ENCODE measurements around the gene WNT7A.

WNT7A gene

DNA sequence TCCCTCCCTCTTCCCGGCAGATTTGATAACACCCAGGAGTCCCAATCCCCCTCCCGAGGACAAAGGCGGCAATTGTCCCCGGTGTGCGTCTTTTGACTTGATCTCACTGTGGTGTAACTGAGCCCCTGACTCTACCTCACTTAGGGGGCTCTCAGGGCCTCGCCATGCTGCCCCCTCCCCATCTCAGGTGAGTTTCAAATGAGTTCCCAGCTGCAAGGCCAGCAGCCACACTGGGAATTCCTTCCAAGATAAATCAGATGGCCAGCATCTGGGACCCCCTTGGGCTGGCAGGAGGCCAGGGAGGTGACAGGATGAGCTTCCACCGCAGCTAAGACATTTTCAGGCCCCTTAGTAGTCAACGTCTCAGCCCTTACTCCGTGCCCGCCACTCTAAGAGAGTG is 35.0 kb downstream of the WNT7A start:
- DNase-seq = no peak

DNA sequence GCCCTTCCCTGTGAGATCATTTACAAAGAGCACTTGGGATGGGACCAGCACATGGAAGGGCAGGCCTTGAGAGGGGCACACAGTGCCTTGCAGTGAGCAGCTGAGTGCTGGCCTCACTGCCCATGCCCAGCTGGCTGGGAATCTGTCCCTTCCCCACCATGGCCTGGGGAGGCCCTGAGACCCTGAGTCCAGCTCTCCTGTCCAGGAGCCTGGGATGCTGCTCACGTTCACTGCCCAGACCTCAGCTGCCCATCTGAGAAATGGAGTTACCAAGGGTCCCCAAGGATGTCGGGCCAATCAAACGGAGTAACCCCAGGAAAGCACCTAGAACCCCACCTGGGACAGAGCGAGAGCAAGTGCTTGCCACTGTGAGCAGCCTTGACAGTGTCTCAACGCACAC is 35.6 kb downstream of the WNT7A start:
- no peak for DNase-seq

DNA sequence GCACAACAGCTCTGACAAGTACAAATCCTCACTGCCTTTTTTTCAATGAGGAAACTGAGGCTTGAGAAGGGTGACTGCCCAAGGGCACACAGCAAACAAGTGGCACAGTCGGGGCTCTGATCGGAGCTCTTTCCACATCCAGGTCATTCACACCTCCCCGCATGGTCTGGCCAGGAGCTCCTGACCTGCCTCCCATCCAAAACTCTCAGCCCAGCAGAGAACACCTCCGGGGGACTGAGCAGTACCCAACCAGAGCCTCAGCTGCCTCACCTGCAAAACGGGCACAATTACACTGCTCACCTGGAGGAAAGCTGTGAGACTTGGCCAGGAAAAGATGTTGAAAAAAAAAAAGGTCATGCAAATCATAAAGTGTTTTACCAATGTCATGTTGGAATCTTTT is 36.5 kb downstream of the WNT7A start:
- no peak for DNase-seq

DNA sequence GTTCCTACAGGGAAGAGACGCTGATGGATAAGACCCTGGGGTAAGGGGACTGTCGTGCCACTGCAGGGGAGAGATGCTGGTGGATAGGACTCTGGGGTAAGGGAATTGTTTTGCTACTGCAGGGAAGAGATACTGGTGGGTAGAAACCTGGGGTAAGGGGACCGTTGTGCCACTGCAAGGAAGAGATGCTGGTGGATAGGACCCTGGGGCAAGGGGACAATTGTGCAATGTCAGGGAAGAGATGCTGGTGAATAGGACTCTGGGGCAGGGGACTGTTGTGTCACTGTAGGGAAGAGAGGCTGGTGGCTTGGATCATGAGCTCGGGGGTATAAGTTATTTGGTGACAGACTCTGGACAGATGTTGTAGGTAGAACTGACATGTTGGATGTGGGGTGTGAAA is 37.6 kb downstream of the WNT7A start:
- no peak for DNase-seq

DNA sequence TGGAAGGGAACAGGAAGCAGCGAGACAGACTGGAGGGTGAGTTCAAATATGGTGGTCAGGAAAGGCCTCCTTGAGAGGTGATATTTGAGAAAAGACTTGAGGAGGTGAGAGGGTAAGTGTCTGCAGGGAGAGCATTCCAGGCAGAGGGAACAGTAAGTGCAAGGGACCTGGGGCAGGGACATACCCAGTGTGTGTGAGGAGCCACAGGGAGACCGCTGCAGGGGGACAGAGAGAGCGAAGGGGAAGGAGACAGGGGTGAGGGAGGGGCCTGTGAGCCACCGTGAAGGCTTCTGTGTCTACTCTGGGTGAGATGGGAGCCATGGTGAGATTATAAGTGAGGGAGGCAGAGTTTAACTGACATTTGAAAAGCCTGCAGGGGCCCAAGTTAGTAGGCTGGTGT is 38.0 kb downstream of the WNT7A start:
- DNase-seq = no peak

DNA sequence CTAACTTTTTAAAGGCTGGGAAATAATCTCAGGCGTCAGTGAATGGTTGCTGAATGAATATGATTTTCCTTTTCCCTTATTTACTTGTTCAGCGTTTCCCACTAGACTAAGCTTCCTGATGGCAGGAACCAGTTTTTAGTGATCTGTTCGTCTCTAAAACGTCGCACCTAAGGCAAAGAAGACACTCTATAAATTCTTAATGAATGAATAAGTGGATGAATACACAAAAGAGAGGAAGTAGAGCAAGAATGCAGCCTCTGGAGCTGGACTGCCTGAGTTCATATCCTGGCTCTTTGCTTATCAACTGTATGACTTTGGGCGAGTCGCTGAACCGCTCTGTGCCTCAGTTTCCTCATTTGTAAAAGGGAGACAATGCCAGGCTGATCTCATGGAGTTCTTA is 38.7 kb downstream of the WNT7A start:
- no peak for DNase-seq

DNA sequence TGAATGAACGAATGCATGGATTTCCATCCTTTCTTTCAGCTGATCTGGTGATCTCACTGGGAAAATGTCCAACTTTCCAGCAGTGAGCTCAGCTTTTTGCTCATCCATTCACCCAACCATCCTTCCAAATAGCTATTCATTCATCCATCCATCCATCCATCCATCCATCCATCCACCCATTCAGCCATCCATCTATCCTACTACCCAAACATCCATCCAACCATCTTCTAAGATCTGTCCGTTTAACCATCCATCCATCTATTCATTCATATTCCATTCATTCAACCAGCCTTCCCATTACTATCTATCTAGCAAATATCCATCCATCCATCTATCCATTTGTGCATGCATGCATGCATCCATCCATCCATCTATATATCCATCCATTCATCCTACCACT is 39.4 kb downstream of the WNT7A start:
- DNase-seq = no peak

DNA sequence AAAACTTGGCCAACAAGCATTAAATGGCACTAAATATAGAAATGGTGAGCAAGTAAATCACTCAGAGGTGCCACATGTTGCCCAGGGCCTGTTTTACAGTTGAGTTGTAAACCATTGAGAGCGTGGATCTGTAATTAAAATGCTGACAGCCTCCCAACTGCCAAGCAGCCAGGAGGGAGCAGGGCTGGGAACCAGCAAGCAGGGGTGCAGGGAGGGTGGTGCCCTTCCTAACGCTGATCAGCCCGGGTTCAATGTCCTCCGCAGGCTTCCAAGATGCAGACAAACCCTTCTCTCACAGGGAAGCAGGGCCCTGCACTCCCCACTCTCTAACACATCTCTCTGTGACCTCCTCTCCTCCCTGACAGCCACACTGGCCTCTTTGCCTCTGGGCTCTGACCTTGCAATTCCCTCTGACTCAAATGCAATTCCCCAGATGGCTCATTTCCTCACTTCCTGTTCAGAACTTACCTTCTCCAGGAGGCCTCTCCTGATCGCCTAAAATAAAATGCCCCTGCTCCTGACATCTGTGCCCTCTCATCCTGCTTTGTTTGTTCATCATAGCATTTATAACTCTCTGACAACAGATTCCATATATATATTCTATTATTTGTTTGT is 40.0 kb downstream of the WNT7A start:
- DNase-seq = no peak

DNA sequence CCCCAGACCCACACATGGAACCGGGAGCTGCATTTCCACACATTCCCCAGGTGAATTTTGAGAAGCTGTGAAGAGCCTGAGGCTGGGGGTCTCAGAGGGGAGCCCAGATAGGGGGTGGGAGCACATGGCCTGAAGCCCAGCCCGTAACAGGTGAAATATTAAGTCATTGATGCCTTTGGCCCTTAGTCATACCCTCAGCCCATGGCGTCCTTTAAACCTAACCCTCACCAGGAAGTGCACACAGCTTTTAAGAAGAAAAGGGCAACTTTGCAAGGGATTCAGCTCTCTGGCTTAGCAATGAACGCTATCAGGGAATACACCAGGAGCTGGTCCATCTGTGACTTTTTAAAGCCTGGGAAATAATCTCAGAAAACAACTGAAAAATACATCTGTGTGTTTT is 40.6 kb downstream of the WNT7A start:
- no peak for DNase-seq

DNA sequence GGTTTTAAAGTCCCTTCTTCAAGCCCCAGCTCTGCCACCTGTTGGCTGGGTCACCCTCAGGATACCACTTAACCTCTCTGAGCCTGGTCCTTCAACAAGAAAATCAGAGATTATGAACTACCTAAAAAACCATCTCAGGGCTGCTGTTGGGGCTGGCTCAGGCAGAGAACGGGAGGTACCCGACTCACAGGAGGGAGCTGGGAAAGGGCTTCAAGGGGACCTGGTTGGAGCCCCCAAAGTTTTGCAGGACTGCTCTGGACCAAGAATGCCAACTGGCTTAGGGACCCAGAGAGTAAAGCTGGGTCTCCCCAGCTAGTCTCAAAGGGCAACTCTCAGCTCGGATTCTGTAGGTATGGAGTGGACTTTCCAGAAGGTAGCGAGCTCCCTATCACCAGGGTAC is 41.5 kb downstream of the WNT7A start:
- no peak for DNase-seq

DNA sequence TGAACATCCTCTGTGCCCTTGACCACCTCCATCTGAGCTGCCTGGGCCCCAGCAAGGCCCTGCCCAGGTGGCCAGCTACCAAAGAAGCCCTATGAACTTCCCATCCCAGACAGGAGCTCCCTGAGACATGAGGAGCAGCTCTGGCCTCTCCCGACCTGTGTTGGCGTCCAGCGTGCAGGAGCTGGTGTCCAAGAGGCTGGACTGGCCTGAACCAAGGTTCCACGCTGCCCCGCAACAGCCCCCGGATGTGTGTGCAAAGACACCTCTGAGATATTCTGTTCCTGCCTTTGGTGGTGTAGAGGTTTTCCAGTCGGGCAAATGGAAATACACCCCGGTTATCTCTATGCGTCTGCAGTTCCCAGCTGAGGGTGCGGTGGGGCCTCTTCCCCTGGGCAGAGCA is 42.1 kb downstream of the WNT7A start:
- no peak for DNase-seq

DNA sequence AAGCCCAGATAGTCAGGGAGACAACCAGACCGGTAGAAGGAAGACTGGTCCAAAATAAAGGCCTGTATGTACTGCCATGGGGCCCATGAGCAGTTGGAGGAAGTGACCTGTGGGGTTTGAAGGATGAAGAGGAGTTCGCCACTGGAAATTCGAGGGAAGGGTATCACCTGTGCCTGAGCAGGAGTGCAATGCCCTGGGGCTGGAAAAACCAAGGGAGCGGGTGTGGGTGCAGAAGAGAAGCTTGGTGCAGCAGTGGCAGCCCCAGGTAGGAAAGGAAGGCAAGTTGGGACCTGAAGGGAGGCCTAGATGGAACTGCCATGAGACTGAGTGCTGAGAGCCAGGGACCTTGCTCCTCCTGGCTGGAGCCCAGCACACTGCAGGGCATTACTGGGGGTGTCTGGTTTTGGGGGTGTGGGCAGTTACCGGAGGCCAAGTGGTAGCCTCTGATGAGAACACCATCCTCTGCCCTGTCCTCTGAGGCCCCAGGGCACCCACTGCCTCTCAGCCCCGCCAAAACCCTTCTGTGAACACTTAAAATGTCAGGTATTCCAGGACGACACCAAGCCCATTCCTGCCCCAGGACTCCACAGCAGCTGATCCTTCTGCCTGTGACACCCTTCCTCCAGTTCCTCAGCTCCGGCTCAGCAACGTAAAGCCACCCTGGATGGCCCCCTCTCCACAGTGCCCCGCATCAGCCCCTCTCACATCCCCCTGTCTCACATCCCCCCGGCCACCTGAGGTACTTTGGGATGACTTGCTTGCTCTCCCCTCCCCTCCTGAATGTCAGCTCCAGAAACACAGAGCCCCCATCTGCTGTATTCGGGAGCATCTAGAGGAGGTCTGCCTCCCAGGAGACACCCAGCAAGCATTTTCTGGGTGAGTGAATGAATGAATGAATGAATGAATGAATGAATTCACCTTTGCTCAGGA is 42.9 kb downstream of the WNT7A start:
- no peak for DNase-seq

DNA sequence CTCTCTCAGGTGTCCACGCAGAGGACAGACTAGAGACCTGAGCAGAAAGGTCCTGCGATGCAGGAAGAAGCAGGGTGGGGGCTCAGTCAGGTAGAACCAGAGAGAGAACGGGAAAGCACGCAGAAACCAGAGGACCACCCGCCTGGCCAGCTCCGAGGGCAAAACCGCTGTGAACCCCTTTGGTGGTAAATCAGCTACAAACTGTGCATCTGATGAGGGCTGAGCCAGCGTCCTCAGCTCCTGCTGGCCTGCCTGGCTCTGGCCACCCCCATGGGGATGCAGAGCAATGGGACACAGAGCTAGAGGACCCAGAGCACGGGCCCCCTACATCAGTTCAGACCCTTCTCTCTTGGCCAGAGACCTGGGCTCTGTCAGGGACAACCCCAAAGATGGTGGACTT is 44.6 kb downstream of the WNT7A start:
- DNase-seq = no peak

DNA sequence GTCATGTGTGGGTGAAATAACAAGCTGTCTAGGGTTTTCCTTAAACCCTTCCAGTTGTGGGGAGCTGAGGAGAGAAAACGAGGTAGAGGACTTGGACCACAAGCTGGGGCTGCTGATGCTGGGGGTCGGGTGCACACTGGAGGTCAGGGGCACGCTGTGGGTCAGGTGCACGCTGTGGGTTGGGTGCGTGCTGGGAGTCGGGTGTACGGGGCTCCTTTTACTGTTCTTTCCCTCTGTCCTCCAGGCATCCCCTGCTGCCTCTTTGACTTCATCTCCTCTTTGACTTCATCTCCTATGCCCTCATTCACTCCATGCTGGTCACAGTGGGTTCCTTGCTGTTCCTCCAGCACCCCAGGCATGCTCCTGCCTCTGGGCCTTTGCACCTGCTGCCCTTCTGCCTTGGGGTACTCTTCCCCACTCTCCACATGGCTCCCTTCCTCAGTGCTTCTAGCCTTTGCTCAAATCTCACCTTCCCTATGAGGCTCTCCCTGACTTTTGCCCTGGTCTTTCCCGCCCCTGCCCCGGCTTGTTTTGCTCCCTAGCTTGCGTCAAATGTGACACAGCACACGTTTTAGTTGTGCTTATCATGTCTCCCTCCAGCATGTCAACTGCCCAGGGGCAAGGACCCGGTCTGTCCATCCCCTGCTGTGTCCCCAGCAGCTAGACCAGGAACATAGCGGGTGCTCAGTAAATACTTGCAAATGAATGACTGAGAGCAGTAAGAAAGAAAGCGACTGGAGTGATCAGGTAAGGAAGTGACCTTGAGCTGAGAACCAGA is 45.4 kb downstream of the WNT7A start:
- no peak for DNase-seq

DNA sequence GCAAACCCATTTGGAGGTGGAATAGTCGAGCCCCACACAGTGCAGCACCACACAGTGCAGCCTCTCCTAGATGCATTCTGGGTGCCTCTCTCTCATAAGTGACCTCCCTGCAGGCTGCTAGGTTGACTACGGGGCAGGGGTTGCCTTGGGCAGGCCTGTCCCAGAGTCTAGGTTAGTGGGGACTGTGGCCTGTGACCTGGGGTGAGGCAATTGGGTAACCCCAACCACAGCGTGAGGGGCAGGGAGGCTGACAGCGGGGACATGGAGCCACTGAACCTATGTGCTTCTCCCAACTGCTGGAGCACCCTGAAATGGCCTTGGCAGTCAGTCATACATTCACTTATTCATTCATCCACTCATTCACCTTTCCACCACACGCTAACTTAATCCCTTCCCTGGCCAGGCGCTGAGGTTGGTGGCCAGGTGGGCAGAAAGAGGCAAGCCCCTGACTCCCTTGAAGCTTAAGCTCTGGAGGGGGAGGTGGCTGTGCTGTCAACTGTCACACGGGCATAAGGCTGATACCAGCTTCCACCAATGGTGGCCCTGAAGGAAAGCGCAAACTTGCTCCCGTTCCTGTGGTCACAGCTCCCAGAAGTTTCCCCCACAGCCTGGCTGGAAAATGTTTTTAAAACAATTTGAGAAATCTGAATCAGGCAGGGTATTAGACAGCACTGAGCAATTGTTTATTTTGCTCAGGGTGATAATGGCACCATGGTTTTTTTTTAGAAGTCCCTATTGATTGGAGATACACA is 46.2 kb downstream of the WNT7A start:
- DNase-seq = no peak

DNA sequence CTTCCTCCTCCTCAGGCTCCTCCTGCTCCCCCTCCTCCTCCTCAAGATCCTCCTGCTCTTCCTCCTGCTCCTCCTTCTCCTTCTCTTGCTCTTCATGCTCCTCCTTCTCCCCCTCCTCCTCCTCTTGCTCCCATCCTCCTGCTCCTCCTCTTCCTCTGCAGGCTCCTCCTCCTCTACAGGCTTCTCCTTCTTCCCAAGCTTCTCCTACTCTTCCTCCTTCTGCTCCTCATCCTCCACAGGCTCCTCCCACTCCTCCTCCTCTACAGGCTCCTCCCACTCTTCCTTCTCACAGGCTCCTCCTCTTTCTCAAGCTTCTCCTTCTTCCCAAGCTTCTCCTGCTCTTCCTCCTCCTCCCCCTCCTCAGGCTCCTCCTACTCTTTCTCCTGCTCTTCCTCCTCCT is 47.7 kb downstream of the WNT7A start:
- no peak for DNase-seq

DNA sequence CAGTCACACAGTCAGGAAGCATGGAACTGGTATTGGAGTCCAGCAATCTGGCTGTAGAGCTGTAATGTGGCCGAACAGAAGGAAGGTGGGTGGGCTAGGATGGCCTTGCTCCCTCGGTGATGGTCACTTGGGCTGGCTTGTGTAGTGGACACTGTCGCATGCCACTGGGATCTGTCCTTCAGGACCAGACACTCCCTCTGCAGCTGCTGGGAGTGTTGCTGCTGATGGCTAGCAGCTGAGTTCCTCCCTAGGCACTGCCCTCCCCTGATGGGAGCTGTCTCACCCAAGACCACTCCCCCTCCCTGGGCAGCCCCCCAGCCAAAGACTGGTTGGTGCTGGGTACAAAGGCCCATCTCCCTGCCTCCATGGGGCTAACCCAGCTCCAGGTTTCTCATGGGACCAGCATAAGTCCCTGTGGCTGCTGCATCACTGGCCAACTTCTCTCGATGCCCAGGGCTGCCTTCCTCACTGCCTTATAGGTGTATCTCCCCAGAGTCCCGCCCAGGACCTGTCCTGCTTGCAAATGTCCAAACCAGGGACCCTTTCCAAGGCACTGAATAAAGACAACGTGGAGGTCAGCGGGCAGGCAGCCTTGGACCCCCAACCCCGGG is 48.4 kb downstream of the WNT7A start:
- DNase-seq = no peak

DNA sequence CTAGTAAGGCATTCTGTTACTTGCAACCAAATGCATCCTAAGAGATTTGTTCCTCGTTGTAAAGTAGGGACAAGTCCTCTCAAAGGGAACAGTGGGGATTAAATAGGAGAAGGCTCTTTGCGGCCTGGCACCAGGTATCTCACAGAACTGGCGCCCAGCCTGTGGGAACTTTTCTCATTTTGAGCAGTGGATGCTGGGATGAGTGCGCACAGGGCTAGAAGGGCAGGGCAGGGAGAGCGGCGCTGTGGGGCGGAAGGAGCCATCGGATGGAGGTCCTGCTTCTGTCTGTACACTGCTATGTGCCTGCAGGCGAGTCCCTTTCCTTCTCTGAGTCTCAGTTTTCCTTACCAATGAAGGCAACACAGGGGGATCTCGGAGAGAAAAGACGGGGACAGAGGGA is 50.6 kb downstream of the WNT7A start:
- DNase-seq = no peak

DNA sequence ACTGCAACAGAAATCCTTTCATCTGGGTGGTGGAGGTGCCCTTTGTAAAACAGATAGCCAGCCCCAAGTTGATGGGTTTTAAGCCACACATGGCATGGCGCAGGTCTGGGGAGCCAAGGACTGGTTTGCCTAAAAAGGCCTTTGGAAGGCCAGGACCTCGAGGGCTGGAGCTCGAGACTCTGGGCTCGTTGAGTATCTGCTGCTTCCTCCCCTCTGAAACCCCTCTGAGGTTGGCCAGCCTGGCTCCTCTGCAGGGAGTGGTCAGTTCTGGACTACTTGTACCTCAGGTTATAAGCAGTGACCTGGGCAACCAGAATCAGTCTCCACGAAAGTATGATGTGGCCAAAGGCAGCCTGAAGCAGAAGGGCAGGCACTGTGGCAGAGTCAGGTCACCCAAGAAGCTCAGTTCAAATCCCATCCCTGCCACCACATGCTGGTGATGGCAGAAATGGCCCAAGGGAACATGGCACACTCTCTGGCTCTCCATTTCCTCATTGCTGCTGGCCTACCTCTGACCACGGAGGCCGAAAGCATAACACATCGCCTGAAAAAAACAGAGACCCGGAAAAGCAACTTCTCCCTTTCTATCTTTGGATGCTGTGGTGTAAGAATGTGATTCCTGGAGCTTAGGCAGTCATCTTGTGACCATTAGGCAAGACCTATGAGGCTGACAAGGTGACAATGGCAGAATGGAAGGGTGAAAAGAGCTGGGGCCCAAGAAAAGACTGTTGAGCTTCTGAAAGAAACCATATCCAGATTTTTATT is 51.2 kb downstream of the WNT7A start:
- no peak for DNase-seq

DNA sequence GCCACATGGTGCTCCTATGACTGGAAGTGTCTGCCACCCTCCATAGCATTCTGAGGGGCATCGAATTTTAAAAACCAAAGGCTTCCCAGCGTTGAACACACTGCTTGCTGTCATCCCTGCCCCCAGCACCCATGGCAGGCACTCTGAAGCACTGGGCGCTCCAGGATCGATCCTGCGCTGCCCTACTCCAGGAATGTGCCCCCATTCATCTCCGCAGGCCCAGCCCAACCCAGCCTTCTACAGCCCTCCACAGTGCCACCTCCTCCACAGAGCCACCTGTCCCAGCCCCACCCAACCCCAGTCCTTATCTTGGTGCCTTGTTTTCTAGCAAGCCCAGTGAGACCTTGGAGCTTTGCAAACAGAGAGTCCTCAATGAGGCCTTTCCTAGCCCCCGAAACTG is 52.2 kb downstream of the WNT7A start:
- DNase-seq = no peak

DNA sequence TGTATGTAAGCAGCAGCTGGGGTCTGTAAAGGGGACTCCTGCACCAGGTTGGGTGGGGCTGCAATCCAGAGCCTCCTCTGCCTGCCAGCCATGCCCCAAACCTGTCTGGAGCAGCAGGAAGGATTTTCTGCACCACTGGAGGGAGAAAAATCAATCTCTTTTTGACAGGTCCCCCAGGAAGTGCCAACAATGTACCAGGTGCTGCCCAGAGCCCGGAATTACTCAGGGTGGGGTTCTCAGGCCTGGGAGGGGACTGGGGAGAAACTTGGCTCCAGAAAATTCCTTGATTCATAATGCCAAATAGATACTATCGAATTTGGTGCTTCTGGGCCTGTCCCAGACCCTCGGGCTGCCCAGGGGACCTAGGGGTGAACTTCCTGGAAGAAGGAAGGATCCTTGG is 52.6 kb downstream of the WNT7A start:
- no peak for DNase-seq

DNA sequence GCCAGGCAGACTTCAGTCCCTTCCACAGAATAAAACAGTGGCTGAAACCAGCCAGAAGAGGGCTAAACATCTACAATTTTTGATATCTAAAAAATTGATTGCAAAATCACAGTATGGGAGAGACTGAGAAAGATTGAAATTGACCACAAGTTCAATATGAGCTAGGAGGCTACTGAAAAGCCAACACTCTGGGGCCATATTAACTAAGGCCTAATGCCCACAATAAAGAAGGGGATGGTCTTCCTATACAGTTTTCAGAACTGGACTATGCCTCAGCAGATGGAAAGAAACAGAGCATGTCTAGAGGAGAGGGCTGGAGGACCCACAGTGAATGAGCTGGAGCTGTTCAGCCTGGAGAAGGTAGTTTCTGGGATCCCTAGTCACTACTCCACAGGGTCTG is 53.2 kb downstream of the WNT7A start:
- no peak for DNase-seq

Measured in effector CD4-positive, alpha-beta T cell (primary cell).